HG03280 (cell line): Measurements from ENCODE around the gene MINDY3.

Experiments
- ATAC-seq: cut with Tn5 transposase; IDR thresholded peaks from one replicate; pipeline ENCODE4 v1.9.1; 2021; ENCODE audit warnings: mild to moderate bottlenecking, moderate library complexity; ENCODE audit not compliant: unreplicated experiment

The MINDY3 gene

GRCh38 chr10:15739254-15739970 is 120.9 kb downstream of the MINDY3 start:
- no peak for ATAC-seq

DNA sequence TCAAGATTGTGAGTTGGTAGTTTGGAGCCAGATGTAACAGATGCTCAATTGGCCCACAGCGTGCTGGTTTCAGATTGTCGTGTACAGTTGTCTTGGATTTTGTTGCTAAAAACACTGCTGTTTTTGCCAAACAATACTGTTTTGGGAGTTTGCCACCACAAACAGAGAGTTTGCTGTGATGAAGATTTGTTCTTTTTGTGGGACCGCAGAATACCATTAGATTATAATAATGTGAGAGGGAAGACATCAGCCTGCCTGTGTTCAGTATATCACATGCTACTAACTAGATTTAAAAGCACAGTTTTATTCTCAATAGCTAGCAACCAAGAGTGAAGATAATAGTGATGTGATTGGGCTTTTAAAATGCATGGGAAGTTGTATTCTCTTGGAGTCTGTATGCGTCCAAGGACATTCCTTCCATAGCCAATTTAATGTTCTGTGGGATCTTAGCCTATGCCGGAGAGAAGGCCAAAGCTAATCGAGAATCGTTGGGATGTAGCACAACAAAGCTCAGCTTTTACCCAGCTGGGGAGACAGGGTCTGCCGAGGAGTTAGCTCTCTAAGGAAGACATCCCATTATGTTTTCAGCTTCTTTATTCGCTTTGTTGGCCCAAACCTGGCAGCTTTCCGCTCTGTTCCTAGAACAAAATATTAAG is 121.9 kb downstream of the MINDY3 start:
- no peak for ATAC-seq

- ATAC-seq, result no peak
These were observed 122.7 kb downstream of the MINDY3 start for GRCh38 chr10:15737656-15738055.

DNA sequence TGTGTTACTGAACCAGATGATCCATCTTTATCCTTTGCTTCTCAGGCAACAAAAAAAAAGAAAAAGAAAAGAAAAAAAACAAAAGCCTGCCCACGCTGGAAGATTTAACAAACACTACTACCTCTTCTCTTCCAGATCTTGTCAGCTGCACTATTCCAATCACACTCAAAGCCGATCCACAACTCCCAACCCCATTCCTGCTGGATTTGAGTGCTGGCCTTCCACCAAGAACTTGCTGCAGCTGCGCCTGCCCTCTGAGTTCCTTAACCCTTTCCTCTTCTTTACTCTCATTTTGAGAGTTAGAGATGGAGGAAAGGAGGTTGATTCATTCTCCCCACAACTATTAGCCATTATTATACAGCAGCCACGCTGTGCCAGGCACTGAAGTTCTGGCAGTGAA is 124.5 kb downstream of the MINDY3 start:
- no peak for ATAC-seq

DNA sequence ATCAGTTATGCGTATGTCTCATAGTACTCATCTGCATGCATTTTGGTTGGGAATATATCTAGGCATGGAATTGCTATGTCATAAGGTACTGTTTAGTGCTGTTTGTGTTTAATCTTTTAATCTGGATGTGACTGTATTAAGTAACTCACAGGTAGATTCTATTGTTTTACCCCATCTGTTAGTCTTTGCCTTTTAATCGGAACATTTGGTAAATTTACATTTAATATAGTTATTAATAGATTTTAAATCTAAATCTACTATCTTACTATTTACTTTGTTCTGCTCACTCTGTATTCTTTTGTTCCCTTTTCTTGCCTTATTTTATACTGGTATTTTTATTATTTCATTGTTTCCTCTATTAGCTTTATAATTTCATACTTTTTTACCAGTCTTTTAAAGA is 130.0 kb downstream of the MINDY3 start:
- no peak for ATAC-seq

DNA sequence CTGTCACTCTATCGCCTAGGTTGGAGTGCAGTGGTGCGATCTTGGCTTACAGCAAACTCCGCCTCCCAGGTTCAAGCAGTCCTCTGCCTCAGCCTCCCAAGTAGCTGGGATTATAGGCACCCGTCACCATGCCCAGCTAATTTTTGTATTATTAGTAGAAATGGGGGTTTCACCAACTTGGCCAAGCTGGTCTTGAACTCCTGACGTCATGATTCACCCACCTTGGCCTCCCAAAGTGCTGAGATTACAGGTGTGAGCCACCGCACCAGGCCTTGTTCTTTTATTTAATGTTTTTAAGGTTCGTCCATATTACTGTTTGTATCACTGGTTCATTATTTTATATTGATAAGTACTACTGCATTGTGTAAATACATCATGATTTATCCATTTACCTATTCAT is 130.4 kb downstream of the MINDY3 start:
- ATAC-seq, result no peak
